GM23338 (cell line): ENCODE data around the gene CXCR3. TPM values are rescaled to one million over a fixed set of nuclear protein-coding genes. Genes with fewer than 3 reads are reported as not detected.

Experiments used
- ATAC-seq: fragments of 200-7000 bp; cut with Tn5 transposase; 3 replicates; pipeline ENCODE4 v1.9.1; 2020
- DNase-seq: peaks from one replicate; pipeline ENCODE4 v3.0.0-alpha.2; 2015; ENCODE audit warnings: low spot score
- H2AFZ ChIP-seq: fragments of 200-600 bp; sonication (generic); 2 replicates; pipeline ENCODE4 v1.8.0; 2016; ENCODE audit warnings: antibody characterized with exemption, mild to moderate bottlenecking, moderate library complexity
- H3F3A ChIP-seq: fragments of 200-600 bp; sonication (generic); replicated peaks from 2 replicates; pipeline ENCODE4 v1.8.0; 2017; ENCODE audit warnings: antibody characterized with exemption, mixed run types, low read depth
- H3K27ac ChIP-seq: fragments of 200-600 bp; sonication (generic); 2 replicates; pipeline ENCODE4 v1.6.1; 2016; ENCODE audit warnings: low read depth
- H3K27me3 ChIP-seq: fragments of 200-600 bp; sonication (generic); 2 replicates; pipeline ENCODE4 v1.8.0; 2016; ENCODE audit warnings: mild to moderate bottlenecking, mixed run types, moderate library complexity; ENCODE audit not compliant: insufficient read depth
- H3K36me3 ChIP-seq: fragments of 200-600 bp; sonication (generic); 2 replicates; pipeline ENCODE4 v1.8.0; 2016; ENCODE audit warnings: mild to moderate bottlenecking; ENCODE audit not compliant: insufficient read depth
- H3K4me1 ChIP-seq: fragments of 200-600 bp; sonication (generic); 2 replicates; pipeline ENCODE4 v1.8.0; 2016; ENCODE audit warnings: mild to moderate bottlenecking, moderate library complexity; ENCODE audit not compliant: insufficient read depth
- H3K4me2 ChIP-seq: fragments of 200-600 bp; sonication (generic); 2 replicates; pipeline ENCODE4 v1.7.1; 2017; ENCODE audit warnings: mixed run types
- H3K4me3 ChIP-seq: fragments of 200-600 bp; sonication (generic); 2 replicates; pipeline ENCODE4 v1.6.1; 2016; ENCODE audit warnings: mixed run types
- H3K79me2 ChIP-seq: fragments of 200-600 bp; sonication (generic); replicated peaks from 2 replicates; pipeline ENCODE4 v1.8.0; 2017; ENCODE audit warnings: mild to moderate bottlenecking; ENCODE audit not compliant: insufficient read depth
- H3K9me2 ChIP-seq: fragments of 200-600 bp; sonication (generic); 2 replicates; pipeline ENCODE4 v1.8.0; 2017; ENCODE audit not compliant: insufficient read depth
- H4K20me1 ChIP-seq: fragments of 200-600 bp; sonication (generic); replicated peaks from 2 replicates; pipeline ENCODE4 v1.8.0; 2017; ENCODE audit warnings: mild to moderate bottlenecking; ENCODE audit not compliant: insufficient read depth
- H3K27ac Mint-ChIP-seq: 2 replicates; pipeline ENCODE4 v1.8.0; 2020; ENCODE audit warnings: inconsistent platforms, mild to moderate bottlenecking, moderate library complexity, mixed read lengths
- H3K27me3 Mint-ChIP-seq: 3 replicates; pipeline ENCODE4 v1.8.0; 2022; ENCODE audit warnings: low read depth, mild to moderate bottlenecking, moderate library complexity, mixed read lengths, inconsistent platforms; ENCODE audit not compliant: insufficient read depth, poor library complexity
- H3K36me3 Mint-ChIP-seq: 3 replicates; pipeline ENCODE4 v1.8.0; 2021; ENCODE audit warnings: low read depth, mild to moderate bottlenecking, inconsistent platforms, moderate library complexity, mixed read lengths
- H3K4me1 Mint-ChIP-seq: 3 replicates; pipeline ENCODE4 v1.8.0; 2020; ENCODE audit warnings: mild to moderate bottlenecking, inconsistent platforms, mixed read lengths
- H3K4me3 Mint-ChIP-seq: 3 replicates; pipeline ENCODE4 v1.8.0; 2021; ENCODE audit warnings: moderate library complexity, mild to moderate bottlenecking, inconsistent platforms, mixed read lengths
- H3K9me3 Mint-ChIP-seq: 3 replicates; pipeline ENCODE4 v1.8.0; 2020; ENCODE audit warnings: moderate library complexity, mild to moderate bottlenecking, inconsistent platforms, mixed read lengths
- CREB1 ChIP-seq: fragments of 250-450 bp; sonication (Bioruptor Pico); IDR thresholded peaks from 2 replicates; pipeline ENCODE4 v1.5.0; 2020; ENCODE audit warnings: low read depth, mild to moderate bottlenecking, moderate library complexity
- CTCF ChIP-seq, 2 experiments: fragments of 200-600 bp in 1 of 2; sonication (generic) in 1 of 2; conservative IDR thresholded peaks; 2 replicates each; pipeline versions ENCODE4 v1.5.1 to v1.6.1; 2016 to 2017; ENCODE audit warnings: antibody characterized with exemption in 2 of 2, low read depth in 2 of 2, mild to moderate bottlenecking in 2 of 2, moderate library complexity in 1 of 2
- ETS1 ChIP-seq: IDR thresholded peaks from 2 replicates; pipeline ENCODE4 v1.6.1; 2016; ENCODE audit warnings: antibody characterized with exemption
- EZH2 ChIP-seq: fragments of 200-600 bp; sonication (generic); IDR thresholded peaks from one replicate; pipeline ENCODE4 v1.8.0; 2017; ENCODE audit warnings: antibody characterized with exemption, mild to moderate bottlenecking, low read depth; ENCODE audit not compliant: unreplicated experiment
- EZH2phosphoT487 ChIP-seq: fragments of 200-600 bp; sonication (generic); IDR thresholded peaks from one replicate; pipeline ENCODE4 v1.8.1; 2018; ENCODE audit warnings: antibody characterized with exemption; ENCODE audit not compliant: unreplicated experiment
- JUNB ChIP-seq: IDR thresholded peaks from one replicate; pipeline ENCODE4 v1.6.1; 2016; ENCODE audit warnings: antibody characterized with exemption; ENCODE audit not compliant: unreplicated experiment
- NANOG ChIP-seq: IDR thresholded peaks from 2 replicates; pipeline ENCODE4 v1.6.1; 2016; ENCODE audit warnings: antibody characterized with exemption, borderline replicate concordance
- POLR2AphosphoS5 ChIP-seq: IDR thresholded peaks from 2 replicates; pipeline ENCODE4 v1.6.1; 2016; ENCODE audit warnings: antibody characterized with exemption, low read depth
- REST ChIP-seq: IDR thresholded peaks from one replicate; pipeline ENCODE4 v1.6.1; 2018; ENCODE audit warnings: antibody characterized with exemption; ENCODE audit not compliant: unreplicated experiment
- STAT1 ChIP-seq: IDR thresholded peaks from one replicate; pipeline ENCODE4 v1.6.1; 2016; ENCODE audit warnings: antibody characterized with exemption; ENCODE audit not compliant: unreplicated experiment
- ZNF114 ChIP-seq: fragments of 250-450 bp; sonication (Bioruptor Pico); IDR thresholded peaks from 2 replicates; pipeline ENCODE4 v1.5.0; 2020; ENCODE audit warnings: mild to moderate bottlenecking, moderate library complexity
- ZNF331 ChIP-seq: fragments of 250-450 bp; sonication (Bioruptor Pico); IDR thresholded peaks from 2 replicates; pipeline ENCODE4 v1.5.0; 2020; ENCODE audit warnings: low read depth, mild to moderate bottlenecking, moderate library complexity
- ZNF462 ChIP-seq: fragments of 250-450 bp; sonication (Bioruptor Pico); IDR thresholded peaks from 2 replicates; pipeline ENCODE4 v1.5.0; 2020; ENCODE audit warnings: mild to moderate bottlenecking, moderate library complexity
- polyA plus RNA-seq: library from polyadenylated mRNA; unstranded; fragments of >200 nt; fragmentation: Nextera tagmentation; extraction: Ambion mirVana; gene quantifications from 2 replicates; pipeline ENCODE4 v1.2.1, GENCODE V29; 2016
- total RNA-seq: library from RNA; depleted of rRNA; stranded (reverse); fragments of >200 nt; shearing (Covaris generic); gene quantifications from 2 replicates; pipeline ENCODE4 v1.2.3, GENCODE V29; 2014

The CXCR3 gene
- total and polyA plus RNA-seq, 2 experiments from 2014 or later, result not detected

- Histone ChIP-seq H3K79me2 (no peaks in the 10 kb centered on the region), H3F3A (no peaks in the 10 kb centered on the region), H2AFZ (no peak overlapping the region), H3K36me3 (no peaks in the 10 kb centered on the region), H3K4me2 (no peak overlapping the region), H3K4me3 (no peak overlapping the region), H3K27me3 (no peaks in the 10 kb centered on the region), H3K27ac (no peak overlapping the region), H3K4me1 (no peaks in the 10 kb centered on the region), H4K20me1 (no peaks in the 10 kb centered on the region), H3K9me2 (no peaks in the 10 kb centered on the region)
- no peak overlapping the region for H3K4me3 Mint-ChIP-seq
- TF ChIP-seq CREB1 (CRISPR knock-in tag) (no peak), POLR2AphosphoS5 (no peak), STAT1 (no peak), ZNF331 (CRISPR knock-in tag) (no peak), EZH2phosphoT487 (no peak), ZNF114 (CRISPR knock-in tag) (no peak), EZH2 (no peak), REST (no peak), ZNF462 (no peak), CTCF (conservative IDR thresholded peaks at IDR 0.05; ENCODE audit: low read depth in 2 of 2) (no peak), JUNB (no peak), ETS1 (no peak), NANOG (no peak)
- no peak for ATAC-seq
- H3K4me1 Mint-ChIP-seq, result no peaks in the 10 kb centered on the region
- no peak for DNase-seq
- no peak overlapping the region for H3K27ac Mint-ChIP-seq
- no peaks in the 10 kb centered on the region for H3K27me3 Mint-ChIP-seq
- no peaks in the 10 kb centered on the region for H3K9me3 Mint-ChIP-seq
- H3K36me3 Mint-ChIP-seq, result no peaks in the 10 kb centered on the region; the same call in 2 of the 3 replicates
Measured at GRCh38 chrX:71659342-71659741, 41.0 kb upstream of the CXCR3 start.
